ENCODE data around the gene ARHGAP15.

The ARHGAP15 gene

DNA sequence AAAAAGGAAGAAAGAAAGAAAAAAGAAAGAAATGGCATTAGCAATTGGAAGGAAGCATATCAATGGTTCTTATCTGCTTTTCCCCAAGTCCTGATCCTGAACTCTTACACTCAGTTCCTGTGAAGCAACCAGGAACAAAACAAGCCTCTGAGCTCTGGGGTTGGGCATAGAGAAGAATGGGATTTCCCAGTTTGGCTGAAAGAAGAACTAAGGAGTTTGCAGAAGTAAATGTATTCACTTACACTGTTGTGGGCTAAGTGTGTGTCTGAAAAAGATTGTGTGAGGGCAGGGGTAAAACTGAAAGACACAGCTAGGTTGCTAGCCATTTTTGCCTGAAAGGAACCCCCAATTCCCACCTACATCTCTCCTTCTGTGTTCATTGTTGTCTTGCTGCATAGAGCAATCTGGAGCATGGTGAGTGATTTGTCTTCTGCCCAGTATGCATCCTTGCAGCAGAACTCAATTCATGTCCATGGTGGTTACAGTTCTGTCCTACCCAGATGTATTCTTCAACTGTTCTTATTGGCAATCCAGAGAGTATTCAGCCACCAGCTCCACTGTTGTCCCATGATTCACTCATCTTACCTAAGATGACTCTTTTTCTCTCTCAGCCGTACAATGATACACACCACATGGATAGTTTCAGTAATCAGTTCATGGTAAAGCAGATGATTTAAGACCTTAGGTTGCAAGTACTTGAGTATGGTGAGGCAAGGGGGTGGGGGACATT is 348.7 kb downstream of the ARHGAP15 start:
- TF ChIP-seq FOXP2 (optimal IDR thresholded peaks at IDR 0.05; ENCODE audit: control extremely low read depth, extremely low read length, insufficient read depth) (no peak), EZH2 (IDR thresholded peaks at IDR 0.05) (no peak), POLR2AphosphoS5 (IDR thresholded peaks at IDR 0.05; ENCODE audit: borderline replicate concordance, low read depth, low read length) (no peak)
- Histone ChIP-seq H3K36me3 (ENCODE audit: insufficient read depth, low read length) (no peaks in the 10 kb centered on the region), H3K4me3 (no peak overlapping the region), H3K9me3 (ENCODE audit: low read depth, low read length) (no peaks in the 10 kb centered on the region; the same call in 1 of the 2 replicates), H3K27ac (no peak overlapping the region), H3K9ac (ENCODE audit: insufficient read length) (no peak overlapping the region)
- no peak for DNase-seq (ENCODE audit: low read depth, low spot score)

GRCh38 chr2:143480086-143480485 is 350.9 kb downstream of the ARHGAP15 start:
- Histone ChIP-seq H3K4me3 (peak overlapping the region; percentile 43), H3K27ac (peak overlapping the region; percentile 54; the same call in 1 of the 2 replicates), H3K9ac (ENCODE audit: insufficient read length) (no peak overlapping the region), H3K9me3 (ENCODE audit: low read depth, low read length) (no peaks in the 10 kb centered on the region), H3K36me3 (ENCODE audit: insufficient read depth, low read length) (no peaks in the 10 kb centered on the region)
- TF ChIP-seq EZH2 (IDR thresholded peaks at IDR 0.05) (no peak), FOXP2 (optimal IDR thresholded peaks at IDR 0.05; ENCODE audit: control extremely low read depth, extremely low read length, insufficient read depth) (no peak), POLR2AphosphoS5 (IDR thresholded peaks at IDR 0.05; ENCODE audit: borderline replicate concordance, low read depth, low read length) (no peak)
- no peak for DNase-seq (ENCODE audit: low read depth, low spot score)

GRCh38 chr2:143480601-143481236 is 351.5 kb downstream of the ARHGAP15 start:
- DNase-seq (ENCODE audit: low read depth, low spot score): no peak
- H3K9me3 ChIP-seq (ENCODE audit: low read depth, low read length): no peaks in the 10 kb centered on the region
- TF ChIP-seq EZH2 (IDR thresholded peaks at IDR 0.05) (no peak), POLR2AphosphoS5 (IDR thresholded peaks at IDR 0.05; ENCODE audit: borderline replicate concordance, low read depth, low read length) (no peak), FOXP2 (optimal IDR thresholded peaks at IDR 0.05; ENCODE audit: control extremely low read depth, extremely low read length, insufficient read depth) (no peak)
- H3K36me3 ChIP-seq (ENCODE audit: insufficient read depth, low read length): no peaks in the 10 kb centered on the region
- H3K4me3 ChIP-seq: peak overlapping the region; percentile 43
- H3K9ac ChIP-seq (ENCODE audit: insufficient read length): no peak overlapping the region
- H3K27ac ChIP-seq: peak overlapping the region; percentile 54

GRCh38 chr2:143481237-143481623 is 352.0 kb downstream of the ARHGAP15 start:
- DNase-seq (ENCODE audit: low read depth, low spot score): no peak
- H3K9me3 ChIP-seq (ENCODE audit: low read depth, low read length): no peaks in the 10 kb centered on the region
- peak overlapping the region; percentile 54 for H3K27ac ChIP-seq
- no peak overlapping the region for H3K9ac ChIP-seq (ENCODE audit: insufficient read length)
- H3K4me3 ChIP-seq: peak overlapping the region; percentile 43
- TF ChIP-seq FOXP2 (optimal IDR thresholded peaks at IDR 0.05; ENCODE audit: control extremely low read depth, extremely low read length, insufficient read depth): no peak
- no peak for TF ChIP-seq POLR2AphosphoS5 (IDR thresholded peaks at IDR 0.05; ENCODE audit: borderline replicate concordance, low read depth, low read length)
- no peak for TF ChIP-seq EZH2 (IDR thresholded peaks at IDR 0.05)
- H3K36me3 ChIP-seq (ENCODE audit: insufficient read depth, low read length): no peaks in the 10 kb centered on the region

- H3K36me3 ChIP-seq (ENCODE audit: insufficient read depth, low read length): no peaks in the 10 kb centered on the region
- no peaks in the 10 kb centered on the region for H3K9me3 ChIP-seq (ENCODE audit: low read depth, low read length)
- peak overlapping the region; percentile 47; the same call in 1 of the 2 replicates for H3K4me3 ChIP-seq
- TF ChIP-seq EZH2 (IDR thresholded peaks at IDR 0.05) (no peak), FOXP2 (optimal IDR thresholded peaks at IDR 0.05; ENCODE audit: control extremely low read depth, extremely low read length, insufficient read depth) (no peak), POLR2AphosphoS5 (IDR thresholded peaks at IDR 0.05; ENCODE audit: borderline replicate concordance, low read depth, low read length) (no peak)
- peak overlapping the region; percentile 61; the same call in 1 of the 2 replicates for H3K27ac ChIP-seq
- no peak overlapping the region for H3K9ac ChIP-seq (ENCODE audit: insufficient read length)
- DNase-seq (ENCODE audit: low read depth, low spot score): no peak
These were observed 352.5 kb downstream of the ARHGAP15 start for GRCh38 chr2:143481733-143482132.

- no peaks in the 10 kb centered on the region for H3K9me3 ChIP-seq (ENCODE audit: low read depth, low read length)
- H3K9ac ChIP-seq (ENCODE audit: insufficient read length): peak overlapping the region; percentile 21
- H3K36me3 ChIP-seq (ENCODE audit: insufficient read depth, low read length): no peaks in the 10 kb centered on the region
- no peak for DNase-seq (ENCODE audit: low read depth, low spot score)
- H3K27ac ChIP-seq: peak overlapping the region; percentile 61
- H3K4me3 ChIP-seq: peak overlapping the region; percentile 47
- TF ChIP-seq POLR2AphosphoS5 (IDR thresholded peaks at IDR 0.05; ENCODE audit: borderline replicate concordance, low read depth, low read length): no peak
- TF ChIP-seq FOXP2 (optimal IDR thresholded peaks at IDR 0.05; ENCODE audit: control extremely low read depth, extremely low read length, insufficient read depth): no peak
- no peak for TF ChIP-seq EZH2 (IDR thresholded peaks at IDR 0.05)
These were observed 353.1 kb downstream of the ARHGAP15 start for GRCh38 chr2:143482316-143482715.

GRCh38 chr2:143482771-143483170 is 353.6 kb downstream of the ARHGAP15 start:
- Histone ChIP-seq H3K27ac (peak overlapping the region; percentile 61), H3K36me3 (ENCODE audit: insufficient read depth, low read length) (no peaks in the 10 kb centered on the region), H3K9ac (ENCODE audit: insufficient read length) (no peak overlapping the region), H3K4me3 (peak overlapping the region; percentile 47), H3K9me3 (ENCODE audit: low read depth, low read length) (no peaks in the 10 kb centered on the region)
- peak; percentile 67 for DNase-seq (ENCODE audit: low read depth, low spot score)
- TF ChIP-seq FOXP2 (optimal IDR thresholded peaks at IDR 0.05; ENCODE audit: control extremely low read depth, extremely low read length, insufficient read depth) (peak; percentile 58), EZH2 (IDR thresholded peaks at IDR 0.05) (no peak), POLR2AphosphoS5 (IDR thresholded peaks at IDR 0.05; ENCODE audit: borderline replicate concordance, low read depth, low read length) (peak; percentile 27; the same call in 1 of the 2 replicates)

DNA sequence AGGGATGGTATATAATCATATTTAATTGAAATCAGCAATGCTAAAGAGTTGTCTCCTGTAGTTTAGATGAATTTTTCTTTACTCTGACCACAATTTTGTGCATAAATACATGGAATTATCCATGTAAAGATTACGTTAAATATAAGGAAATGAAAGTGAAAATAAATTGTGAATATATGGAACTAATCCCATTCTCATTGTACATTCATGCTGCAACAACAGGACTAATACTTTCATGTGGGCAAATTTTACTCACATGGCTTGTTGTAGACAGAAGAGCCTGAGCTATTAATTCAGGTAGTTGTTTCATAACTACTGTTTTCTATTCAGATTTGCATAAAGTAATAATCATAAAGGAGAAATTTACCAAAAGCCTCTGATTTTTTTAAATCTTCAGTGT is 357.8 kb downstream of the ARHGAP15 start:
- no peaks in the 10 kb centered on the region for H3K36me3 ChIP-seq (ENCODE audit: insufficient read depth, low read length)
- no peak overlapping the region for H3K27ac ChIP-seq
- no peak overlapping the region for H3K4me3 ChIP-seq
- H3K9ac ChIP-seq (ENCODE audit: insufficient read length): no peak overlapping the region
- TF ChIP-seq POLR2AphosphoS5 (IDR thresholded peaks at IDR 0.05; ENCODE audit: borderline replicate concordance, low read depth, low read length): no peak
- DNase-seq (ENCODE audit: low read depth, low spot score): no peak
- no peaks in the 10 kb centered on the region for H3K9me3 ChIP-seq (ENCODE audit: low read depth, low read length)
